Measurements from ENCODE around the gene FABP2.
A peak's percentile ranks its signal among the peaks of the same experiment; 100 is the strongest.
"Not testable (repeated sequence)": the region's sequence is repeated elsewhere in the genome, so short reads cannot be mapped to it uniquely, and the experiment has no call there.

Gene FABP2

DNA sequence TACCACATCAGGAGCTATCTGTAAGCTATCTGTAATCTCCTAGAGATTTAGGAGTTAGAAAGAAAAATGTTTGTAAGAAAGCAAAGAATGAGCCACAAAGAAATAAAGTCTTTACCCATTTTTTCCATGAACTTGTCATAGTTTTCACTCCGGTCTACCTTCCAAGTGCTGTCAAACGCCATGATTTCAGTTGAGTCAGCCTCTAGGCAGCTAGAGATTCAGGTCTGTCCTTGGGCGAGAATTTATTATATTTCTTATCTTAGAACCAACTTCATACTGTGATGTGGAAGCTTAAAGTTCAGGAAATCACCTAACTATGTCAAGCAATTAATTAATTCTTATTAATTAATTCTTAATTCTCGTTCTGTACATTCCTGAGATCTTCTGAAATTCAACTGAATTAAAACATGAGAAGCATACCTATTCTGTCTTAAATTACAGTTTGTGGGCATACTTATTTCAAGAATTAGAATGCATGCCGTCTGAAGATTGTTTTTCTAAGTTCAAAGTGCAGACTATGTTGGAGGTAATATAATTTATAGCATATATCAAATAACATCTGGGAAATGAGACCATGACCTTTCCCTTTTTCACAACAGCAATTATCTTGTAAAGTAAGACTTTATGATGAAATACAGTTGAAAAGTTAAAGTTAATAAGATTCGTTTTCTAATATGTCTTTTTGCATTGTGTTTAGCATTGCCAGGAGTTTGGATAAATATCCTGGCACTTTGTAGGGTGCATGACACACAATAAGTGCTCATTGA lies at the start of gene FABP2:
FABP2 (minus strand) TSS at position 218 of the 767 bp plus-strand sequence; CDS start at position 182, 36 bp downstream.
- no peak for DNase-seq

DNA sequence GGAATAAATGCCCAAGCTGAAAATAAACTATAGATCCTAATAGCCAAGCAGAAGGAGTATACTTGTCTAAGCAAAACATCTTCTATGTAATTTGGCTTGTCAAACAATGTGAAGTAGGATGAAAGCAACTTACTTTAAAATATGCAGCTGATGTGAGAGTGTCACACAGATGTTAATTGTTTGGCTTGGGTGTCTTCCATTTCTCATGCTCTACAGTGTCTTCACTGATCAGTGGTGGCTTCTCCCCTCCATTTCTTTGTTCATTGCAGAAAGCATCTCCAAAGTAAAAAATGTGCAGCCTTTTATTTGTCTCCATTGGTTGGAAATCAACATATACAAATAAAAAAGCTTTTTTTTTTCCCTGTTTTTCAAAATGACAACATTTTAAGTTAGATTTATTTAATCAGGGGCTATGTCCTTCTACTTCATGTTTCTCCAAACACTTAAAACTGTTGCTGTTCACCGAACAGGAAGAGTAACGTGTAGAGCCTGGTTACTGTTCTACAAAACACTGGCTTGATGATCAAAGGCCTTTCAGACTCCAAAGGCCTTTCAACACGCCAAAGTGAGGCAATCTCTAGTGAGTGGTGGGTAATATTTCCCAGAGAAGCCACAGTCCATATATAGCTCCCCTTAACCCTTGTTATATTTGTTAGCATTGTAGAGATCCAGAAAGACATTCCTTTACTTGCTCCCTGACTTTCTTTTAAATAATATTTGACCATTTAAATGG lies 49.2 kb upstream of the FABP2 start:
- DNase-seq = not testable (repeated sequence)

DNA sequence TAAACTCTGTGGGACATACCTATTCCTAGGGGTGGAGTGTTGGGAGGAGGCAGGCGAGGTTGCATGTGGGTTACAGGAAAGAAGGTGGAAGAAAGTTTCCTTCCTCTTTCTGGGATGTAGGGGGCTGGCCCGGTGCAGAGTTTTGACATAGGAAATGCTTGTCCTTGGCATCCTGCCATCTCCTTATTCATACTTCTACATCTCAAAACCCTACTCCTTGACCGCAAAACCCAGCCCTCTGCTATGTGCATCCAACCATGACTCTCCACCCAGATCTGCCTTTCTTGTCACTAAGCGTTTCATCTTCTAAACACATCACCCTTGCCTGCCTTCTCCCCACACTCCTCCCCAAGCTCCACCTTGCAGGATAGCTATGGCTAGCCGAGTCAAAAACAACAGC lies 48.5 kb upstream of the FABP2 start:
- DNase-seq = not testable (repeated sequence)

DNA sequence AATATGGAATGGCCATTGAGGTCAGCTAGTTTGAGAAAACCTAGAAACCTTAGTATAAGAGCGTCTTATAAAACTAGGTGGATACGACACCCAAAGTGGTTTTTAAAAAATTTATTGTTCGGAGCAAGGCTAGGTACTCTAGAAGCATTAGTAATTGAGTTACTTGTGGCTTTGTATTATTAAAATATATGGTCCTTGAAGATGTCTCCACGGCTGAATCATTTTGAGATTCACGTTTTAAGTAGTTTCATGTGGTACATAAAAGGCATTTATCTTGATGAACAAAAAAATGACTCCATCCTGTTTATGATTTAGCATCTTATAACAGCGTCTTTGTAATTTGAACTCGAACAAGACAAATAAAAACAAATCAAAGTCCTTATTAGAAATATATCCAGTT lies 44.9 kb upstream of the FABP2 start:
- not testable (repeated sequence) for DNase-seq

DNA sequence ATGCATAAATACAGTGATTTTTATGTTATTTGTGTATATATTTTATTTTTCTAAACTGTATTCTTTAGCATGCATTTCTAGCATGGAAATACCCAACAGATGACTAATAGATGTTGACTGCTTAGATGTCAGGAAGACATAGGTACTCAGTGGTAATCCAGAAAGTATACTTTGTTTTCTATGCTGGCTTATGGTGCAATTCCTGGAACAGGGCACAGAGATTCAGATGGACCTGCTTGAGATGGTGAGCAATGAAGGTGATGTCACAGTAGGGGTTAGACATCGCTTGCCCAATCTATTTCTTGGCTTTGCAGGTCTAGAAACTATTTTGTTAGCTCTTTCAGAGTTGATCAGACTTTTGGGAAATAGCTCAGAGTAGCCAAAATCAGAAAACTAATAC lies 42.3 kb upstream of the FABP2 start:
- DNase-seq = not testable (repeated sequence)

DNA sequence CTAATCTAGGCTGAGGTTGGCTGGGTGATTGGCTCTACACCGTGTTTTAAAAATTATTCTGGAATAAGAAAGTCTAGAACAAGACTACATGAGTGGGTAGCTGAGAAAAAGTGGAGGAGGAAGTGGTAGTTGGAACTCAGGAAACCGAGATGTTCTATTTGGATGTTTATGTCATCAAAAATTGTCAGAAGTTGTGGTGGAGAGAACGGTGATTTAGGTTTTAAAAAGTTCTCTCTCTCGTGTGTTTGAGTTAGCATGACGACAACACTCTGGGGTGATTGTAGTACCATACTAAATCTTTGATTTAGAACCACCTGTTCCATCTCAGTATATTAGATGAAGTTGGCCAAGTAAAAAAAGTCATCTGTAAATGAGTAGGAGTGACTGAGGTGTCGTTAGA lies 41.4 kb upstream of the FABP2 start:
- DNase-seq = not testable (repeated sequence)

DNA sequence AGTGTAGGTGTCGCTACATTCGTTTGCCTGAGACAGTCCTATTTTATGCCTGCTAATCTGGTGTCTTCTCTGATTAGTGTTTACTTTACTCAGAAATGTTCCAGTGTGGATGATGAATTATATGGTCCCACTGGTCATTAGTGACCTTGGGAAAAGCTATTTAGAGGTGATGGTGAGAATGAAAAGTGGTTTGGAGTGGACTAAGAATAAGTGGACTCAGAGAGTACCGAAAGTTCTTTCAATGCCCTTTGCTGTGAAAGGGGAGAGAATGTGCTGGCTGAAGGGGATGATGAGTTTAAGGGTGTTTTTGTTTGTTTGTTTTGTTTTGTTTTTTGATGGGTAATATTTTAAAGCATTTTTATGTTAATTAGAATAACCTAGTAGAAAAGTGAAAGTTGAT lies 40.5 kb upstream of the FABP2 start:
- not testable (repeated sequence) for DNase-seq

DNA sequence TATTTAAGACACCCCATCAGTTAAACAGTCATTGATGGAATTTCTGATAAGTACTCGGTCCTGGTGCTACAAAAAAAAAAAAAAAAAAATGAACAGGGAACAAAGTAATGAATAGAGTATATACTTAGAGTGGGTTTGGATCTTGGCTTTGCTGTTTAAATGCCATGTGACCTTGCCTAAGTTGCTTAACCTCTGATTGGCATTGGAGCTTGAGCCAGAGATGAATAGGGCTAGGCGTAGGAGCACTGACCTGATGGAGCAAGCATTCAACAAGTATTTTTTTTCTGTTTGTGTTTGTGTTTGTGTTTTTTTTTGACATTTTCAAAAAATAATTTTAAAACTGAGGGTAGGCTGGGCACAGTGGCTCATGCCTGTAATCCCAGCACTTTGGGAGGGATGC lies 37.9 kb upstream of the FABP2 start:
- not testable (repeated sequence) for DNase-seq

DNA sequence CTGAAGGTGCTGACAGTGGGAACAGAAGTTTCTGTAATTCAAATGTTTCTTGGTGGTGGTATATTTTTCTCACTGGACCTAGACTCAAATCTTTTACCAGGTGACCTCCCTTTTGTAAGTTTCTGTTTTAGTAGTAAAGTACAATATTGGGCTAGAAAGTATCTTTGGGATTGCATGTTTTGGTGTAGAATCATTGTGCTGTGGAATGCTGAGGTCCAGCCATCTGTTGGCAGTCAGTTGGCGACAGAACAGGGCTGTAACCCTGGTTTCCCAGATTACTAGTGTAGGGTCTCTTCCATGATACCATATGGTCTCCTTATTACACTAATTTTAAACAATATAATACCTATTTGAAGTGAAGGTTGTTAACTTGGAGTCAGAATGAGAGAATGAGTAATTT lies 34.9 kb upstream of the FABP2 start:
- peak in 1 of 2 experiments; percentile 8 for DNase-seq

DNA sequence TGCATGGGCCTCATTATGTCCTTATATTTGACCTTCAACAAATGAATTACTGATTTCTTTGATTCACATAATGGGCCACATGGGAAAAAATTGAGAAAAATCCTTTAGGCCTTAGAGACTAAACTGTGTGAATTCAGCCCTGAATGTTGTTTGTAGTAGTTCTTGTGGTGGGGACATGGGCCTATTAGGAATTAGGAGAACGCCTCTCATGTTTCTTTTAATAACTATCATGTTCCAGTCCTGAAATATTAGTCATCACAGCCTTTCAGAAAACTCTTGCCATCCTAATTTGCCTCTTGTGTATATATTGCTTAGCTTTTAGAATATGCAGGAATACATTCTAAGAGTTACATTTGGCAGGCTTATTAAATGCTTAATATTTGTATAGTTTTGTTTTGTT lies 34.1 kb upstream of the FABP2 start:
- not testable (repeated sequence) for DNase-seq

DNA sequence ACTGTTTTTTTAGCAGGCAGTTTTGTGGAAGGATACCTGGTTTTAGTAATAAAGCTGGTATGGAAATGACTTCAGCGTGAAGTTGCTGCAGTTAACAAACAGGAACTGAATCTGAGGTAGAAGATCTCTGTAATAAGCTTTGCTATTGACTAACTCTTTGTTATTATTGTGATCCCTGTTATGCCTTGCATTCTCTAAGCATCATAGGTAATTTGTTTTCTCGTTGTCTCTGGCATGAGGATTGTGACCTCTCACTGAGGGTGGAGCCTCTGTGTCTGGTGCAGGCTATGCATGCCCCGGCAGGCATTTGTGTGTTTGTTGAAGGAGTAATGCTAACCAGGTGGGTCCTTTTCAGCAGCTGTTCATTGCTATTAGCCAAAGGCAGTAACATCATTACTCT lies 31.4 kb upstream of the FABP2 start:
- not testable (repeated sequence) for DNase-seq

DNA sequence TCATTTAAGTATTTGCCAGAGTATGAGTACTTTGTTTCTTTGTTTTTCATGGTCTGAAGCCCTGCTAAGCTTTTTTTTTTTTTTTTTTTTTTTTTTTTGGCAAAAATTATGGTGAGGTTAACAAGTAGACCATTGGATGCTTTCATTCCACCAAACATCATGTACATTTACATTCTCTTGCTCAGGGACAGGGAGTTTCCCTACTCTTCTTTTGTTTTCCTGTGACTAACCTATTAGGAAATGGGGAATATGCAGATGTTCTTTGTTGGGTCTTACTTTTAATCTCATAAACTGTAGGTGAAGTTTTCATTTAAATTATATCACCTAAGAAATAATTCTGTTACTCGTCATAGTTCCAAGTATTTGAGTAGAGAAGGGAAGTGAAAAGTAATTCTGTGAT lies 26.2 kb upstream of the FABP2 start:
- DNase-seq = not testable (repeated sequence)

DNA sequence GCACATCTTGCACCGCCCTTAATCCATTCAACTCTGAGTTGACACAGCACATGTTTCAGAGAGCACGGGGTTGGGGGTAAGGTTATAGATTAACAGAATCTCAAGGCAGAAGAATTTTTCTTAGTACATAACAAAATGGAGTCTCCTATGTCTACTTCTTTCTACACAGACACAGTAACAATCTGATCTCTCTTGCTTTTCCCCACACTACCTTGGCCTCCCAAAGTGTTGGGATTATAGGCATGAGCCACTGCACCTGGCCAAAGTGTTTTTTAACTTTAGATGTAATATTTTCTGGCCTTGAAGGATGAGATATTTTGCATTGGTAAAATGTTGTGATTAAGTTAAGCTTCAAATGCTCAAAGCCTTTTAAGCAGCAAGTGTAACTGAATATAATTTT lies 21.4 kb upstream of the FABP2 start:
- not testable (repeated sequence) for DNase-seq

DNA sequence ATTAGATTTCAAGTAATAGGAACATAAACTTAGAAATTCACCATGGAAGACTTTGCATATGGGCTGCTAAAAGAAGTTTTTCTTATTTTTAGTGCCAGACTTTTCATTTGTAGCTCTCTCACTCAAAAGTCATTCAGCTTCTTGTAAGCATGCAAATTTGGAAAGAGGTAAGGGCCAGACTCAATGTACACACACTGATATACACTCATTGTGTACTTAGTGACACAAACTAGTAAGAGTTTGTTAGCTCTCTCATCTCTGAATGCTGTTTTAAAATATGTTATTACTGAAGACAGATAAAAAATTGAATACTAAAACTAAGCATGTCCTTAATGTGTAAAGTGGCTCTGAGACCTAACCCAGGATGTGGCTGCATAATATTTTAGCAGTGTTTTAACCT lies 18.0 kb upstream of the FABP2 start:
- not testable (repeated sequence) for DNase-seq

DNA sequence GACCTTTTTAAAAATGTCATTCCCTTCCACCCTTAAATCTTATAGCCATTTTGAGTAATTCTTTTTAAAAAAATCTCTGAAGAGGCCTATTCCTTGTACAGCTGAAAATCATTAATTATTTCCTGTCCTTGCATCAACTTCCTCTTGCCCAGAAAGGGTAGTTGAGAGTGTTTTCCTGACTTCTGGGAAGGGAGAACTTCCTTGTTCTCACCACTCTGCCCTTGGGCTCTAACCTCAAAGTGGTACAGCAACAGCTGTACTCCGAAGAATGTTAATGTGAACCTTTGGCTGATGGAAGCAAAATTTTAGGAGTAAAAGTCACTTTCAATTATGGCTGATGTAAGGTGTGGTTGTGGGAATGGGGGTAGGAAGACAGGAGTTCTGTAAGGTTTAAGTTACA lies 15.1 kb upstream of the FABP2 start:
- no peak for DNase-seq

DNA sequence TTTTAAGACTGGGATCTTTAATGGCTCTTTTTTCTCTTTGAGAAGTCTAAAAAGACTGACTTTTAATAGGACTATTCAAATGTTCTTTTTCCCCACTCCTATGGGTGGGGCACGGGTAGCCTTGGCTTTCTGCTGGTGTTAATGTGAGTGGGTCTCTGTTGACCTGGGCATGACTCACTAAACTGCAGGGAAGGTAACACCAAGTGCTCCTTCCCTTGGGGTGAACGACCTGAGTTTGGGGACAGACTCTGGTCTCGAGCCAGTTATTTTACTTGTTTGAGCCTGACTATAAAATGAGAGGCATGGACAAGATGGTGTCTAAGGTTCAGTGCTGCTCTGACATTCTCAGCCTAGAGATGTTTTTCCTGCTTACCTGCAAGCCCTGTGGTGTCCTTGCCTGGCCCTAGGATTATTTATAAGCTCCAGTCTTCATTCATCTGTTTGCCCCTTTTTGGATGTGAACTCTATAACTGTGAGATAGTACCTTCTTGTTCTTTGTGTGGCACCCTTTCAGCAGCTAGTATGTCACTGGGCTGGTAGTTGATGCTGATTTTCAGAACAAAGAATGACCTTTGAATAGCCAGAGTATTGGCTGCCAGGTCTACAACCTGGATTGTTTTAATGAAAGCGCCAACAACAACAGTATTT lies 14.5 kb upstream of the FABP2 start:
- not testable (repeated sequence) for DNase-seq

DNA sequence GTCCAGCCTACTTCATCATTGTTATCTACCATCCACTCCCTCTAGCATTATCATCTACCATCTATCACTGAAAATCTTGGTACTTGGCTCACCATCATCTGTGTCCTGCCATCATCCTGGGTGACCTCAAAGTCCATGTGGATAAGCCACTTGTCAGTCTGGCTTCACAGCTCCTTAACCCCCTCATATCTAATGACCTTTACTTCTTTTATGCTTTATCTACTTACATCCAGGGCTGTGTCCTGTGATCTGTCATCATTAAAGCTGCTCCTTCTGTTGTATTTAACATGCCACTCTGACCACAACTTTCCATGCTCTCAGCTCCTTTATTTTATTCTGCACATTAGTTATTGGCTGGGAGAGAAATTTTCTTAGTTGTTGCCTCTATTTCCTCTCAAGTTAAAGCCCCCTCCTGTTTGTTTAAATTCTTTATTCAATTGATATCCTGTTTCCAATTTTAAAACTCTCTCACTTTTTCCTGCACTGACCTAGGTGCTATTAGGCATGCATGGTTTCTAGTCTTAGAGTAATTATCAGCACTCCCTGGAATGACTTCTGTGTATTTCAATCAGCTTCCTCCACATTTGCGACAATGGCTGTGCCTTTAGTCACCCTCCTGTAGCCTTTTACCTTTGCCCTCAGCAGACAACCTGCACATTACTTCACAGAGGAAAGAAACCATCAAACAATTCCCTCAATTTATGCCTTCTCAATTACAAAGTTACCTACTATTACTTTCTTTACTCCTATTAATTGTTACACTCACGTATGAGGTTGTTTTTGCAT lies 8.1 kb upstream of the FABP2 start:
- DNase-seq = no peak

DNA sequence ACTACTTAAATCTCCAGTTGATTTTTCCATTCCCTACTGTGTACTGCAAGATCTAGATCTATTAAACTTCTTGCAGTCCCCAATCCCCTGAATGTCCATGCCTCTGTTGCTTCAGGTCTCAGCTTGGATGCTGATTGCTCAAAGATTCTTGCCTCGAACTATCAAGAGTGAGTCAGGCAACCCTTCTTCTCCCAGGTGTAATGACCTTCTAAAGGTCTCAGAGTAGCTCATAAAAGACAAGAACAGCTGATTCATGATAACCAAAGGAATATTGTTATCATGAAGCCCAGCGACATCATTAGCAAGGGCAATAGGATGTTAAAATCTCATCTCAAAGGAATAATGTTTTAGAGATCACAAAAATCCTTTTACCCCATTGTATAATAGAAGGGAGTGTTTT lies 6.8 kb upstream of the FABP2 start:
- no peak for DNase-seq

DNA sequence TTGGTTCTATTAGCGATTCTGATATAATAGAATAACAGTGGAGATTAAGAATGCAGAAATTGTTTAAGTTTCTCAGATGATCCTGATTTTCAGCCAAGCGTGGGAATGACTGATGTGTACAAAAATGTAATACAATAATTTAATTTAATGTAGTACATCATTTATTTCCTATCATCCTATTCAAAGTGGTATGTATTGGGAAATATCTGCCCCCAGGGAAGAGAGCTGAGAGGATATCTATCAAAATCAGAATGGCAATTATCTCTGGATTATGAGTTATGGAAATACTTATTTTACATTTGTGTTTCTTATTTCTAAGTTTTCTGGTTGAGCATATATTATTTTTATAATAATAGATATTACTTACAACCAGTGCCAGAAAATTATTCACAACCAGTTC lies 3.9 kb downstream of the FABP2 start:
- no peak for DNase-seq

DNA sequence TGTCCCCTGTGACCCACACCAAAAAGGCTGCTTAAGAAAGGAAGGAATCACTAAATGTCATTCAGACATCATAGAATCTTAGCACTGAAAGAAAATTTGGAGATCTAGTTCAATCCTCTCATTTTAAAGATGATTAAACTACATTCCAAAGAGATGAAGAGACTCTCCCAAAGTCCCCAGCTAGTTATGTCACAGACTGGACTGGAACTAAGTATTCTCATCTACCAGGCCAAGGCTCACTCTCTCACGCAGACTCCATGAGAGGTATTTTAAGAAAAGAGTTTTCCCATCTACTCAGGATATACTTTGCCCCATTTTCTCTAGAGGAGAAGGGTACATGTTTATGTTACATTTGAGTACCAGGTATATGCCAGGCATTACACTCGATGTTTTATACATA lies 6.9 kb downstream of the FABP2 start:
- no peak for DNase-seq

DNA sequence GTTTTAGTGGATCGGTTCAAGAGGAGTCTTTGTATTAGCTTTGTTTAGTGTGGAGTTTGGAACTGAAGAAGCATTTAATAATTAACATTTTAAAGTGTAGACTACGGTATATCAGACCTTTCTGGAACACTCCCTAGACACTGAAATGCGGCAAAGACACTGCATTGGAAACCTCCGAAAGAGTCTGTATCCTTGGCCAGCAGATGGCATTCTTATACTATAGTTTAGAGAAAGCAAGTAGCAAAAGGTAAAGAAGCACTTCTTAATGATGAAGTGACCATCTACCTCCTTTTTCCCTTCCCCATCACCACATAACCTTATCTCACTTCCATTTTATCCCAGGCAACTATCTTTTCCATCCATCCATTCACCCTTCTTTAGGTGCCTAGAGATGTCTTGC lies 7.6 kb downstream of the FABP2 start:
- DNase-seq = peak; percentile 26 to 29

DNA sequence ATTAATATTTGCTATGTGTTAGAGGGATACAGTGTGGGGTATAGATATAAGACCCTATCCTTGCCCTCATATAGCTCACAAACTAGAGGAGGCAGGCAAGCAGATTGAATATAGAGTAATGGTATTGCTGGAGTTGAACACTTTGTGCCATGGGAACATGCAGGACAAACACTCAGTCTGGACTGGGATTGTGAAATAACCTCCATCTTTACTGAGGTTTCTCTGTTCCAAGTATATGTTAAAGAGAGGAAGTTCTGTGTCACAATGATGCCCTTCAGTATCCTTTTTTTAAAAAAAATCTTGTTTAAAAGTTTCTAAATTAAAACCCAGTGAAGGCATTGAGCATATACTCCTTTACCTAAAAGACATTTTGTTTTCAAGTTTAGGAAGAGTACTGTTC lies 8.7 kb downstream of the FABP2 start:
- DNase-seq = no peak

DNA sequence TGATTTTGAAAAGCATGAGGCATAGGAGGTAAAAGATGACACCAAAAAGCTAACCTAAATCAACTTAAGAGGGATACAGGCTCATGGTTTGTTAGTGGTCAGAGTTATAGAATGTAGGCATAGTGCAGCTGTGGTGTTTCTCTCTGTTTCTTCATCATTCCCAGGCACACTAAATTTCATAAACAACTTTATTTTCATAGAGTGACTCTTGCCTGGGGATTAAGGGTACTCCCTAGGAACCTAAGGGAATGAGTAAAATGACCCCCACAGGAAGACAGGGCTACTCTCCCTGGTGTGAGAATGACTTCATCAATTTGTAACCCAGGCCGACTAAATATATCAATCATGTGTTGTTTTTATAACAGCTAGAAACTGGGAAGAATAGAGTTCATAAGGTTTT lies 11.1 kb downstream of the FABP2 start:
- DNase-seq = no peak
